NCI-H510A (cell line): ENCODE measurements around the gene RUNX2.
"Not testable (repeated sequence)": the region's sequence is repeated elsewhere in the genome, so short reads cannot be mapped to it uniquely, and the experiment has no call there.

Source experiments
- DNase-seq: peaks from one replicate; lab custom pipeline; 2025; lab: John Stamatoyannopoulos, UW

RUNX2 gene

DNA sequence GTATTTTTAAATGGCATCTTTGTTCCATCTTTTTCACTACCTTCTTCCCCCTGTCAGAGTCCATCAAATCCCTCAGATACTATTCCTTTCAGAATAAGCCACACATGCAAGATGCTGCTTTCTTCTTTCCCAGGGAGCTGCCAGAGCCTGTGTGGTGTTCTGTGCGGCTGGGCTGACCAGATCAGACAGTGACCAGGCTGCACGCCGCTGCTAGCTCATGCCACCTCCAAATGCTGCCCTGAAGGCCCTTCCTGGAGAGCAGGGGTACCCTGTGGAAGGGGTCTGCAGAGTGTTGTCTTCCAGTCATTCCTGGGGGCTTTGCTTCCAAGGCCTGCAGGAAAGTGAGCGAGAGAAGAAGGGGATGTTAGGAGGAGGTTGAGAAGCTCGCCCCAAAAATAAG, 228.7 kb downstream of the RUNX2 start:
- DNase-seq, result no peak

DNA sequence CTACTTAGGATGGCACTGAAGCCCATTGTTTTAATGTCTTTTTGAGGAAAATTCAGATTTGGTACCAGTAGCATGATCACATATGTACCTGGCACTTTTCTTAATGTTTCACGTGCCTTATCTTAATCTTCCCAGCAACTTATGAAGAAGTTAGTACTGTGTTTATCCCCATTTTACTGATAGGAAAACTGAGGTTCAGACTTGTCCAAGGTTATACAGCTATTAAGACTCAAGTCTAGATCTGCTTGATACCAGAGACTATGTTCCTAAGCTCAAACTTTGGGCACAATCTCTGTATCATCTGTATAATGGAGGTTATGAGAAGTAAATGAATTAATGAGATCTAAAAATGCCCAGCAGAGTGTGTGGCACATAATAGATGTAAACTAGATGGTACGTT, 229.3 kb downstream of the RUNX2 start:
- no peak for DNase-seq

DNA sequence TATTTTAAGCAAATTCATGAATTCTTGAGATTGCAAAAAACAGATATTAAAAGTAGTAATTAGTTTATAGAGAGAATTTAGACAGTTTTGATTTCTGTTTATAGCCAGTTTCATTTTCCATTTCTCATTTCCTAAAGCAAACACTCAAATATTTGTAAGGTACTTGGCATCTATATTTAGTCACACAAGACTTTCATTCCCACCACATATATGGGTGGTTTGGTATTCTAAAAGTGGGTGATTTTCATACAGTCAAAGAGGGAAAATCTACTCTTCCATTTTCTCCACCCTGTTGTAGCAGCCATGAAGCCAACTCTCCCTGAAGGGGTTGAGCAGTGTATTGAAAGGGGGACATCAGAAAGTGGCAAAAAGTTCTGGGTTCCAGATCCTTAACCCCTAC, 230.7 kb downstream of the RUNX2 start:
- no peak for DNase-seq

DNA sequence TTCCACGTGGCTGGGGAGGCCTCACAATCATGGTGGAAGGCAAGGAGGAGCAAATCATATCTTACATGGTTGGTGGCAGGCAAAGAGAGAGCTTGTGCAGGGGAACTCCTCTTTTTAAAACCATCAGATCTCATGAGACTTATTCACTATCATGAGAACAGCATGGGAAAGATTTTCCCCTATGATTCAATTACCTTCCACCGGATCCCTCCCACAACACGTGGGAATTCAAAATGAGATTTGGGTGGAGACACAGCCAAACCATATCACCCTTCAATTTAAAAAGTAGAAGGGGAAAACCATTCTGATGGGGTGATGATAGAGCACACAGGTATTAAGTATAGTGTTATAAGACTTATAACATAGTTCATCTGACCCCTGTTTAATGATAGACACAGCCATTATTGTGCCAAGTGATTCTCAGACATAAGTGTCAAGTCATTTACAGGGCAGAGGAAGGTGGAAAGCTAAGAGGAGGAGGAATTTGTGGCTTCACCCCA, 232.2 kb downstream of the RUNX2 start:
- not testable (repeated sequence) for DNase-seq

DNA sequence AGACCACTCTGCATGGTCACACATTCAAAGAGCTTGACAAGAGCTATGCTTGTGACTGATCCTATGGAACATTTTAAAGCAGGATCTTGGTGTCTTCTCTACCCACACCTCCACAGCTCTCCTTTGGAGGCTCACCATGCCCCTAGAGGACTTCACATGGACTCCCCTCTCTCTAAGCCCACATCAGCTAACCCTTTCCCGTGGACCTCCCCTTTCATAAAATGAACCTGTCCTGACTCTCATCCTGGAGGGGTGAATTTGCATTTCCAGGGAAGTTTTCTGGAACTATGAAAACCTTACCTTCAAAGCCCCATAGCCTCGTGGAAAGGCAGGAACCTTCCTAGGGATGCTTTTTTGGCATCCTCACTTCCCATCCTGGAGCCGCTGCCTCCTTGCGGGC, 234.0 kb downstream of the RUNX2 start:
- no peak for DNase-seq

DNA sequence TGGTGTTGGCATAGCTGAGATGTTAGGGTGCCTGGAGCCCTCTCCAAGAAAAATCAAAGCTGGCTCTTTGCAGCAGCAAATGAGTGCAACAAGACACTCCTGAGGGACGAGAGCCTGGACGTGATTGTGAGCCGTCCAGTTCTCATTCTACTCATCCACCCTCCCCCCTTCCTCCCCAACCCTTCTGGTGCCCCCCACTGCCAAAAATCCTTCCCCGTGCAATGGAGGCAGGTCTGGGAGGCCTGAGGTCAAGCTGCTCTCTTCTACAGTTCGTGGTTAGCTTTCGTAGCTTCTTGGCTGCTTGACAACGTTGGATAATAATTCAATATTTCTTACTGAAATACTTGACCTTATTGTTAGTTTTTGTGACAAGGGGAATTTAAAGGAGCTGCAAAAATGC, 234.9 kb downstream of the RUNX2 start:
- no peak for DNase-seq

DNA sequence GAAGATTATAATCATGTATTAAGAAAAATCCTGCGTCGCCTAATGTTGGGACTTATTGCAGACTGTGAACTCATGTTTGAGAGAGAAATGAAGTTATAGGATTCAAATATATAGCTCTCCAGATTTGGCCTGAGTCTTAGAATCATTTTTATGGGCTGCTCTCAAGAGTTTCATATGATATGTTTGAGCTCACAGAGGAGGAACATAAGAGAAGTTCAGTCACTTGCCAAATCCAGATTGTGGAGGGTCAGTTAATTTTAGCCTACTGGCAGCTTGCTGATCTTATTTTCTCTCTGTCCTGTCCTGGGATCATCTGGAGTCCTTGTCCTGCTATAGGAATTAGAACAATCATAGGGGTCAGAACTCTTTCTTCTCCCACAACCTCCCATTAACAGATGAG, 235.7 kb downstream of the RUNX2 start:
- no peak for DNase-seq

DNA sequence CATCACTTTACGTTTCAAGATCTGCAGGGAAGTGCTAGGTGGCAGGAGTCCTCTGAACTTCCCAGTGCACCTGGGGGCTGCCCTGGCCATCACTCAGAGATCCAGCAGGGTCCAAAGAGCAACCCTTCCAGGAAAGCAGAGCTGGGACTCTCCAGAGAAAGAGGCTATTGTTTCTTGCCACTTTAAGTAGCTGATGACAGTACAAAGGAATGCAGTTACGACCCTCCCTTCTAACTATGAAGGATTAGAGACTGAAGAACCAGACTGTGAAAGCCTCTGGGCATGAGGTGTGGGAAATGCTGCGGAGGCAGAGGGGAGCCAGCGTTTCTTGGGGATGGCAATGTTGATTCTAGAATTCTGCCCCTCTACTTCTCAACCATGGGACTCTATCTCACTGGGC, 238.8 kb downstream of the RUNX2 start:
- no peak for DNase-seq

DNA sequence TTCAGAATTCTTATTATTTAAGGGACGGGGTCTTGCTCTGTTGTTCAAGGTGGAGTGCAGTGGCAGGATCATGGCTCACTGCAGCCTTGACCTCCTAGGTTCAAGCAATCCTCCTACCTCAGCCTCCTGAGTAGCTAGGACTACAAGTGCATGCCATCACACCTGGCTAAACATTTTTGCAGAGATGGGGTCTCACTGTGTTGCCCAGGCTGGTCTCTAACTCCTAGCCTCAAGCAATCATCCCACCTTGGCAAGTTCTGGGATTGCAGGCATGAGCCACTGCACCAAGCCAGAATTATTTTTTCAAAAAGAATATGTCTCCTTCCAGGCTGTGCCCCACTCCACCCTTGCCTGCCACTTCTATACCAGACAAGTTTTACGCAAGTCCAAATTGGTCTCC, 239.7 kb downstream of the RUNX2 start:
- DNase-seq, result no peak

DNA sequence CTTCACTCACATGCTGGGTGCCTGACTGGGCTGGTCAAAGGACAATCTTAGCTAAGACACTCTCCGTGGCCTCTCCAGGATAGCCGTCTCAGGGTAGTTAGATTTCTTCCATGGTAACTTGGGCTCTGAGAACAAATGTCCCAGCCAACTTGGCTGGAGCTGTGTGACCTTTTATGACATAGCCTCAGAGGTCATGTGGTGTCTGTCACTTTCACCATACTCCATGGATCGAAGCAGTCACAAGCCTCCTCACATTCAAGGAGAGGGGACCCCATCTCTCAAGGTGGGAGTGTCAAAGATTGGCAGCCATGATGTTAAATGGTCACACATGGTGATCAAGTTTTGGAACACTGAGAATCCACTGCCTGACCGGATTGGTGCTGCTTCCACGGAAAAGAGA, 240.5 kb downstream of the RUNX2 start:
- no peak for DNase-seq

DNA sequence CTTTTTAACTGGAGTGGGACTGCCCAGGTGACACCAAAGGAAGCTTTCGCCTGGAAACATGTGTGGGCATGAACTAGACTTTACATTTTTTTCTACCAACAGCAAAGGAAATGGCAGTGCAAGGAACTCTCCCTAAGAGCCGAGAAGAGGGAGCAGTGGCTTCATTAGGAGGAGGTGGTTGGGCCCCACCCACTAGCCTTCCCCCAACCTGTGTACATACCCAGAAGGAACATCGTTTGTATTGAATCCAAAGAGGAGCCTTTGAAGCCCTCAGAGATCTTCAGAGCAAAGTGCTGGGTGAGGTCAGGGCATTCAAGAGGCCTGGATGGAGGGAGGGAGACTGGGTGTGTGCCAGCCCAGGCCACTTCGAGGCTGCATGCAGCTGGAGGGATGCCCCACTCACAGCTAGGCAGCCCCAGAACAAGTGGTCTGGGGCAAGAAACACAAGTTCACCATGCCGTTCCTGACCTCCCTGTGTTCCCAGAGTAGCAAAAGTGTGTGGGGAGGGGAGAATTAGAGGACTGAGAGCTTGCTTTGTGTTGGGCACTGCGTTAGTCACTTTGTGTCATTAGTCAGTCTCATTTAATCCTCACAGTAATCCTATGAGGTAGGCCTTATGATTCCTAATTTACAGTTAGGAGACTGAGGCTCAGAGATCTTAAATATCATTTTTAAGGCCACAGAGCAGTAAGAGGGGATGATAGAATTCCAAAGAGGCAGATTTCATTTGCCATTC, 241.2 kb downstream of the RUNX2 start:
- no peak for DNase-seq

DNA sequence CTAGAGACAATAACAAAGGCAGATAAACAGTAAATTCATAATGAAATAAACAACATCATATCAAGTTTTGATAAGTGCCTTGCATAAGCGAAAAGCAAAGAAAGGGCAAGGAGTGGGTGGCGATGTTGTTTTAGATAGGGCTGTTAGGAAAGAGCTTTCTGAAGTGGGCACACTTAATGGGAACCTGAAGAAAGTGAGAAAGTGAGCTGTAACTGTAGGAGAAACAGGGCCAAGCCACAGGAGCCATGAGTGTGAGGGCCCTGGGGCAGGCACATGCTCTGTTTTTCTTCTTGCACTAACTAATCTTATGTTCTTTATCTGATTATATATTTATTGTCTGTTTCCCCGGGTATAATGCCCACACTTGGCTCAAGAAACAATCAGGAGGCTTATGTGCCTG, 243.0 kb downstream of the RUNX2 start:
- DNase-seq, result no peak

DNA sequence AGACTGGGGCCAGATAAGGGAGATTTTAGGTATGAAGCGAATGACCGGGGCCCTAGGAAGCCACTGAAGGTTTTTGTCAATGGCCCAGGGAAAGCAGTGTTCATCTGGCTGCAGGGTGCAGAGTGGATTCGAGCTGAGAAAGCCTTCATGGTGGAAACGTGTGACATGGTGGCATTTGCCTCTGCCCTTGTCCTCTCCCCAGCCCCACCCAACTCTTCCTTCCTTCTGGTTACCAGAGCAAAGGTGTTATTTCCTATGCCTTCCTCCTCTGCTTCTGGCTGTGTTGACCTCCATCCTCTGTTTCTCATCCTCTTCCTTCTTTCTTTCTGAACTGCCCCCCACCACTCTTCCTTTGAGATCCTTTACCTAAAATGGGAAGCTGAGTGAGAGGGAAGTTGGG, 244.7 kb downstream of the RUNX2 start:
- DNase-seq, result no peak

DNA sequence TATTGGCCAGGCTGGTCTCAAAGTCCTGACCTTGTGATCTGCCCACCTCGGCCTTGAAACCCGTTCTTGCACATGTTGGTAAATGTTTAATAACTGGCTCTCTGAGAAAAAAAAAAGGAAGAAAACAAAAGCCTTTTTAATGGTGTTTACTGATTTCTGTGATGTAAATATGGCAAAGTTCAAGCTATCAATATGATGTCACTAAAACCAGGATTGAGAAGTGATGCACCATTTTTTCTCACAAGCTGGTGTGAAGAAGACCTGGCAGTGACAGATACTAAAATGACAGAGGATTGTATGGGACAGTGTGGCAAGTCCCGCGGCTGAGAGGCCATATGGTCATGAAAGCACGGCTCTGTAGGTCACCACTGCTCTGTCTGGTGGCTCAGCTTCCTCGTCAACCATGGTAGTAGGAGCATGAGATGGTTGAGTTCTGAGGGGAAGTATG, 245.9 kb downstream of the RUNX2 start:
- no peak for DNase-seq

DNA sequence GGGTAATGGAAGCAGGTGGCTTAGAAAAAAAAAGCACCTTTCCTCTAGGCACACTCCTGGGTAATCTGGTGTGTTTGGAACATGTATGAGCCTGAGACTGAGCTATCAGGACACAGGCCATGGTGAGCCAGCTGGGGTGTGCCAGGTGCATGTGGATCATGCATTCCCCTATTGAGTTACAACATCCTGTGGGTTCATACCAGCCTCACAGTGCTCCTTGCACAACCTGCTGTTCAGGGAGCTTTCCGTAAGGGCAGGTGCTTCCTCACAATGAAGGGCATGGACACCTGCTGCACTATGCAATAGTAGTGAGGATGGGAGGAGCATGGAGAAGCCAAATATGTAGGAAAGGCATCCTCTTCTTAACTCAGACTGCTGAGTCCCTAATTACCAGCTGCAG, 246.8 kb downstream of the RUNX2 start:
- DNase-seq, result peak; percentile 32

DNA sequence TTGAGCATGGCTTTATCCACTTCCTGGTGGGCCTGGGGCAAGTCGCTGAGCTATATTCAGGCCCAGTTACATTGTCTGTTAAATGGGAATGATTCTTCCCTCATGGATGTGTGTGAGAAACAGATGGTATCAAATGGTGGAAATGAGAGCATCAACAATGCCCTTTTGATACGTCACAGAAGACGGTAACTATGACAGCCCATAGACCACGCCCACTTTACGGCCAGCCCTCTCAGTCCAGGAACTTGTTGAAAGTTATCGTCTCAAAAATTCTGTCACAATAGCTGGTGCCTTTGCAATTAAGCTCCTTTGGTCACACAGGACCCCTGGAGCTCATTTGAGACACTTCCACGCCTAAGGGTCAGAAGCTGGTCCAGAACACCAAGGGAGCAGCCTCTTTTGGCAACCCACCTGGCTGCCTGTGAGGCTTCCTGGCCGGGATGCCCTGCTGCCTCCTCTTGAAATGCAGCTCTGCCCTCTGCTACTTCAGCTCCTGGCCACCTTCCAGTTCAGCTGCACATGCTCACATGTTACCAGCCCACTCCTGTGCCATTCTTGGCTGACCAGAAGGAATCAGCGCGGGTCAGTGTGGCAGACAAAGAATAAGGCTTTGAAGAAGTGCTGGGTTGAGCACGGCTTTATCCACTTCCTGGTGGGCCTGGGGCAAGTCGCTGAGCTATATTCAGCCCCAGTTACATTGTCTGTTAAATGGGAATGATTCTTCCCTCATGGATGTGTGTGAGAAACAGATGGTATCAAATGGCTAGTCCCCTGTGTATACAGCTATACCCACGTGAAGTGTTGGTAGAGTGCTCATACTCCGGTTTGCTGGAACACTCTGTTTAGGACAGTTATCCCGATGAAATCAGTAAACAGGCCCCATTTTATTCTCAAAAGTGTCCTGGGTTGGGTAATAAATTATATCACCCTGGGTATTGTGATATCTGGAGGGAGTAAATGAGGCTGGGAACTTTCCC, 248.8 kb downstream of the RUNX2 start:
- DNase-seq, result no peak

DNA sequence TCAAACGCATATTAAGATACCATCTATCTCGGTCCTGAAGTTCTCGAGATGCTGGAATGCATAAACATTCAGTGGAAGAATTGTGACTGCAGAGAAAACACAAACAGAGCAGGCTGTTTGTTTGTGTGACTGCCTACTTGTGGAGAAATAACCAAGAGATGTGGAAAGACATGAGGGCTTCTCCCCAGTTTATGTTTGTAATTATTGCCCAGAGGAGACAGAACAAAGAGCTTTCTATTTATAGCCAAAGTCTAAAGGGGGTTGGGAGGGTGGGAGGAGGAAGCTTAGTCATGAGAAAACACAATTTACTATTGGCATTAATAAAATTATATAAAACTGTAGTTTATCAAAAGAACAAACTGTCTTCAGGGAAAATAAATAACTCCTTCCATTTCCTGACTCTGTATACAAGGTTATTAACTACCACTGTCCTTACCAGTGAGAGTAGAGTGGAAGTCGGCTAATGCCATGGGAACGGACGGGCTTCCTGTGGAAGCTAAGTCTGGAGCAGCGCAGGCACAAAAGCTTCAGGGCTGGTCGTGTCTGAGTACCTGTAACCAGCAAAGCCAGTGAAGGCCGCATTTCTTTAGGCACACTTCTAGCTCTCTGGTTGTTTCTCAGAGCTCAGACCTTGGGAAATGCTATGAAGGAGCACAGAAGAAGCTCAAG, 249.8 kb downstream of the RUNX2 start:
- no peak for DNase-seq

DNA sequence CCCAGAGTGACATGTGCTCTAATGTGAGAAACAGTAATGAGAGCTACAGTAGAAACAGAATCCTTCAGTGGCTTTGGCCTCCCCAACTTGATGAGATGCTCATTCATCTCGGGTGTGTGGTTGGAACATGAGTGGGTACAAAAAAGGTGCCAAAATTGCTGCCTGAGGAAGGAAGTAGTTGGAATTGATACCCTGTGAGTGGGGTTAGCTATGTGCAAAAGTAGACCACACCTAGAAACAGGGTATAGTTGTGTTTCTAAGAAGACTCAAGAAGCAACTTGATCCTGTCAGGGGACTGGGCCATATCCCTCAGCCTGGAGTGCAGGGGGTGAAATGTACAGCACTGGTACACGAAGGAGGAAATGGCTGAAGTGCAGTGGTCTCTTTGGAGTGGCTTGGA, 256.0 kb downstream of the RUNX2 start:
- no peak for DNase-seq

DNA sequence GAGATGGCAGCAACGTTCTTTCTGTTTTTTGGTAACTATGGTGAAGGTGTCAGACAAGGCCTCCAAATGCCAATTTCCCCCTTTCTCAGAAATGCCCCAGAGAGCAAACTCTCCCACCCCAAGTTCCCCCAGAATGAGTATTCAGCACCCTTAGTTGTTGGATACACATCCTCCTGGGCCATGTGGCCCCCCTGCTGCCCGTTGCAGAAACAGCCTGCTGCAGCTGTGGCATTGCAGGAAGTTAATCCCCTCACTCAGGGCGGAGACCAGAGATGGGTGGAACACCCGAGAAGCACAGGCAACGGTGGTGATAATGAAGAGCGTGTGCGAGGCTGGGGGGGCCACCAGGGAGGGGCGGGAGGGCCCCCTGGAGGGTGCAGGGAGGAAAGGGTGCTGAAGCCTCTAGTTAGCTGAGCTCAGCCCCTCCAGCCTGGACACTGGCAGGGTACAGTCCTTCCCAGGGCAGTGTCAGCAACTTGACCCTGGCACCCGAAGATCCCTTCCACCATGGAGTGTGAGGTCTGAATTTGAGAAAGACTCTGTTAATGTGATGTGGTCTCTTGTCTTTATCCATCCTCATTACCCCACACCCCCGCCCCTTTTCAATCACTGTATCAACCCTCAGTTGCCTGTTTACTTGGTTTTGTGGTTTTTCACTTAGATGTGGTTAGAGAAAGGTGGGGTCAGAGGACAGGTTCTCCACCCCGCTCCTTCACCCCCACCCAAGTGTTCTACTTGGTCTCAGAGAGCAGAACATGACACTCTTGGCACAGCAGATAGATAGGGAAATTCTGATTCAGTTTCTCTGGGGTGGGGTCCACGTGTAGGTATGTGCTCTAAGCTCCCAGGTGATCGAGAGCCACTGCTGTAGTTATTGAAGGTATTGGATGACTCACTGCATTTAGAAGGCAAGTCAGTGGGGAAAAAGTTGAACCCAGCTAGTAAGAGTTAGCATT, 258.4 kb downstream of the RUNX2 start:
- no peak for DNase-seq

DNA sequence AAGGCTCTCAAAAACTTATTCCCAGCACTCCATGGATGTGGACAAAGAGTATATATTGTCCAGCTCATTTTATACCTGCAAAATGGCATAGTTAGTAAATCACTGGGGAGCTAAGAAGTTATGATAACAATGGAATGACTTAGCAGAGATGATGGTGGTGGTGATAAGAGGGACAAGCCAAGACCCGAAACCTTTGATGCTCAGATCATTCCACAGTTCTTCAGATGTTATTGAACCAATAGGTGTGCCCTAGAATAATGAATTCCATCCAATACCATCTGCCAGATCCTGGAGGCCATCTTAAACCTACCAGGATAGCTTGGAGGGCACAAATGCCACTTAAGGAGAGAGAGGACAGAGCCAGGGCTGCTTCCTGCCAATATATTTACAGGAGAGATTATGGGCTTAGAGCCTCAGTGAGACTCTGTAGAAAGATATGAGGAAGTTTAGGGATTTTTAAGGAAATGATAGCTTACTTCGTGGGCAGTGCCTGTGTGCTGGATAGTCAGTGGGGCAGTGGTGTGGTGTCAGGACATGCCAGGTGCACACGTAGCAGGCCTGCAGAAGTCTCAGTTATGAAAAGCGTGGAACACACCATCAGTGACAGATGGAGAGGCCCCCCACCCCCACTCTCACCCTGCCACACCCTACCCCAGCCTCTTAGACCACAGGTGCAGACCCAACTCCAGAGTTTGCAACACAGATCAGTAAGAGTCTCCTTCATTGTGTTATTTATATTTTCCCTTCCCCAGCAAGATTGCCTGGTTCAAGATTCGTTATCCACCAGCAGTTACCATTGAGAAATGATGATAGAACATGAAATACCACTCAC, 259.3 kb downstream of the RUNX2 start:
- DNase-seq, result no peak
